B cell (primary cell): ENCODE data around the gene PHF24.

Experiments used
- EZH2 ChIP-seq: IDR thresholded peaks from 2 replicates; pipeline ENCODE4 v1.6.1; 2012; ENCODE audit warnings: borderline replicate concordance, low read depth, mild to moderate bottlenecking, moderate library complexity, low read length; ENCODE audit not compliant: insufficient read depth, poor library complexity, severe bottlenecking
- TF ChIP-seq, protein P1 (sequence below): fragments of 200-600 bp; IDR thresholded peaks from one replicate; pipeline ENCODE4 v1.8.0; 2022; ENCODE audit warnings: antibody characterized with exemption, mild to moderate bottlenecking

DNA sequence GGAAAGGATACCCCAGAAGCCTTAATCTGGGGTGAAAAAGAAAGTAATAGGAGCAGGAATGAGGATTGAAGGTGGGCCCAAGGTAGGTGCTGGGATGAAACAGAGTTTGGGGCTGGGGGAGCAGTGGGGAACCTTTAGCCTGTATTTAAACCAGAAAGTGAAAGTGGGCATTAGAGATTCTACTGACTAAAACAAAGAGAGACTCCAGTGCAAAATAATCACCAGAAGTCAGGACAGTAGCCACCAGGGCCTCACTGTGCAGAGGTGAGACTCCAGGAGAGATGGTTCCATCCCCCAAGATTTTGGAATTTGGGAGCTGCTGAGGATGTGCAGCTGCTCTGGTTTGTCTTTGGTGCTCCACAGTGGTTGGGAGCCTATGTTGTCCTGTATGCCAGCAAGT lies 44.5 kb downstream of the PHF24 start:
- TF ChIP-seq, protein P1, sequence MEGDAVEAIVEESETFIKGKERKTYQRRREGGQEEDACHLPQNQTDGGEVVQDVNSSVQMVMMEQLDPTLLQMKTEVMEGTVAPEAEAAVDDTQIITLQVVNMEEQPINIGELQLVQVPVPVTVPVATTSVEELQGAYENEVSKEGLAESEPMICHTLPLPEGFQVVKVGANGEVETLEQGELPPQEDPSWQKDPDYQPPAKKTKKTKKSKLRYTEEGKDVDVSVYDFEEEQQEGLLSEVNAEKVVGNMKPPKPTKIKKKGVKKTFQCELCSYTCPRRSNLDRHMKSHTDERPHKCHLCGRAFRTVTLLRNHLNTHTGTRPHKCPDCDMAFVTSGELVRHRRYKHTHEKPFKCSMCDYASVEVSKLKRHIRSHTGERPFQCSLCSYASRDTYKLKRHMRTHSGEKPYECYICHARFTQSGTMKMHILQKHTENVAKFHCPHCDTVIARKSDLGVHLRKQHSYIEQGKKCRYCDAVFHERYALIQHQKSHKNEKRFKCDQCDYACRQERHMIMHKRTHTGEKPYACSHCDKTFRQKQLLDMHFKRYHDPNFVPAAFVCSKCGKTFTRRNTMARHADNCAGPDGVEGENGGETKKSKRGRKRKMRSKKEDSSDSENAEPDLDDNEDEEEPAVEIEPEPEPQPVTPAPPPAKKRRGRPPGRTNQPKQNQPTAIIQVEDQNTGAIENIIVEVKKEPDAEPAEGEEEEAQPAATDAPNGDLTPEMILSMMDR, result no peak
- TF ChIP-seq EZH2, result no peak
